GM12878 (cell line): ENCODE measurements around the gene VWA8. TPM values are rescaled to one million over a fixed set of nuclear protein-coding genes. Genes with fewer than 3 reads are reported as not detected.

Source experiments
- ASH2L ChIP-seq: fragments of 300-600, 200-600 bp; sonication (generic); IDR thresholded peaks from 2 replicates; pipeline ENCODE4 v1.6.1; 2017; ENCODE audit warnings: low read depth, mild to moderate bottlenecking, borderline replicate concordance
- CEBPB ChIP-seq, 2 experiments: fragments of 150-350 bp in 1 of 2; IDR thresholded peaks; 2 replicates each; pipeline ENCODE4 v1.6.1; 2012 to 2014; ENCODE audit warnings: low read depth in 2 of 2, low read length in 2 of 2, borderline replicate concordance in 1 of 2, inconsistent platforms in 1 of 2
- CTCF ChIP-seq, 3 experiments: IDR thresholded peaks in 2 of 3; conservative IDR thresholded peaks in 1 of 3; 2 replicates each; pipeline ENCODE4 v1.5.1; 2011; ENCODE audit warnings: low read depth in 3 of 3, low read length in 3 of 3, mild to moderate bottlenecking in 3 of 3, control low read depth in 2 of 3, moderate library complexity in 2 of 3, inconsistent platforms in 1 of 3, mixed read lengths in 1 of 3; ENCODE audit not compliant: control insufficient read depth in 2 of 3, insufficient read depth in 1 of 3; ENCODE audit errors: extremely low read depth in 1 of 3
- DPF2 ChIP-seq: fragments of 450-650 bp; IDR thresholded peaks from 2 replicates; pipeline ENCODE4 v1.6.1; 2017; ENCODE audit warnings: mild to moderate bottlenecking
- JUND ChIP-seq: IDR thresholded peaks from 2 replicates; pipeline ENCODE4 v1.6.1; 2012; ENCODE audit warnings: low read depth, mild to moderate bottlenecking, low read length, improper control_type of control experiment, moderate library complexity
- NBN ChIP-seq: fragments of 450-650 bp; IDR thresholded peaks from 2 replicates; pipeline ENCODE4 v1.6.1; 2016
- NFYB ChIP-seq: IDR thresholded peaks from 2 replicates; pipeline ENCODE4 v1.6.1; 2011; ENCODE audit warnings: low read depth, mild to moderate bottlenecking, low read length, improper control_type of control experiment, moderate library complexity; ENCODE audit not compliant: insufficient read depth
- PML ChIP-seq: IDR thresholded peaks from 2 replicates; pipeline ENCODE4 v1.6.1; 2012; ENCODE audit warnings: low read length, inconsistent platforms
- POU2F2 ChIP-seq: IDR thresholded peaks from 3 replicates; pipeline ENCODE4 v1.6.1; 2011; ENCODE audit warnings: low read depth, mild to moderate bottlenecking, low read length, borderline replicate concordance
- RELA ChIP-seq: fragments of 450-650 bp; IDR thresholded peaks from 2 replicates; pipeline ENCODE4 v1.8.0; 2014; ENCODE audit warnings: borderline replicate concordance; ENCODE audit not compliant: partially characterized antibody
- RFX5 ChIP-seq: IDR thresholded peaks from 2 replicates; pipeline ENCODE4 v1.6.1; 2011; ENCODE audit warnings: low read depth, low read length, improper control_type of control experiment
- SMAD1 ChIP-seq: fragments of 450-650 bp; IDR thresholded peaks from 2 replicates; pipeline ENCODE4 v1.6.1; 2018; ENCODE audit warnings: mild to moderate bottlenecking, low read depth; ENCODE audit not compliant: partially characterized antibody
- SMARCA5 ChIP-seq: fragments of 450-650 bp; IDR thresholded peaks from 2 replicates; pipeline ENCODE4 v1.6.1; 2017; ENCODE audit warnings: mild to moderate bottlenecking
- SRF ChIP-seq, 2 experiments: IDR thresholded peaks; 2 replicates each; pipeline ENCODE4 v1.6.1; 2011; ENCODE audit warnings: low read depth in 2 of 2, low read length in 2 of 2, mild to moderate bottlenecking in 1 of 2, moderate library complexity in 1 of 2
- TARDBP ChIP-seq: IDR thresholded peaks from 2 replicates; pipeline ENCODE4 v1.6.1; 2016; ENCODE audit warnings: borderline replicate concordance
- TCF7 ChIP-seq: IDR thresholded peaks from 2 replicates; pipeline ENCODE4 v1.6.1; 2014; ENCODE audit warnings: antibody characterized with exemption, borderline replicate concordance
- ZBTB33 ChIP-seq: fragments of 450-650 bp; IDR thresholded peaks from 2 replicates; pipeline ENCODE4 v1.6.1; 2017; ENCODE audit warnings: mild to moderate bottlenecking
- ZNF622 ChIP-seq: fragments of 450-650 bp; IDR thresholded peaks from 2 replicates; pipeline ENCODE4 v1.6.1; 2017; ENCODE audit warnings: mild to moderate bottlenecking, inconsistent platforms
- polyA plus RNA-seq, 11 experiments: library from polyadenylated mRNA; depleted of rRNA in 4 of 11; unstranded in 6 of 11; stranded (reverse) in 5 of 11; fragments of >200 nt; fragmentation: Nextera tagmentation in 4 of 11; fragmentation: Illumina TruSeq in 1 of 11; extraction: Ambion mirVana in 4 of 11; extraction: Trizol in 1 of 11; gene quantifications; 1 replicate in 1 of 11; 2 replicates in 10 of 11; pipeline versions ENCODE4 v1.2.1 to v1.2.3, GENCODE V29; 2011 to 2016; ENCODE audit warnings: inconsistent platforms in 2 of 11, missing spikeins in 2 of 11, low read depth in 1 of 11
- total RNA-seq, 4 experiments: library from RNA; depleted of rRNA in 3 of 4; stranded (reverse); fragments of >200 nt in 3 of 4; fragmentation: Illumina TruSeq in 1 of 4; extraction: Trizol in 1 of 4; gene quantifications; 2 replicates each; pipeline versions ENCODE4 v1.2.1 to v1.2.3, GENCODE V29; 2013 to 2021

Gene VWA8
- total and polyA plus RNA-seq, 10 of the 15 experiments (the other 5 are each of a cell fraction or from before 2014, with no cell fraction given), result 3.0 to 21.8 (median 13.5) TPM

GRCh38 chr13:41811588-41812021 is 149.3 kb downstream of the VWA8 start (continued):
- TF ChIP-seq CEBPB (IDR thresholded peaks at IDR 0.05; ENCODE audit: borderline replicate concordance in 1 of 2, low read depth in 2 of 2, low read length in 2 of 2) (no peak), SMARCA5 (no peak), SRF (IDR thresholded peaks at IDR 0.05; ENCODE audit: low read depth in 2 of 2, low read length in 2 of 2) (no peak), NFYB (0 out of 2 replicates have a peak, but pooled peaks have one; percentile 31), ZNF622 (no peak), ZBTB33 (no peak), NBN (0 out of 2 replicates have a peak, but pooled peaks have one; percentile 24), ASH2L (no peak), JUND (no peak), TARDBP (no peak), POU2F2 (peak; percentile 72; the same call in 2 of the 3 replicates), RFX5 (no peak), DPF2 (no peak), TCF7 (no peak), RELA (no peak), PML (no peak), SMAD1 (no peak), CTCF (IDR thresholded peaks at IDR 0.05 in 2 of 3, conservative IDR thresholded peaks at IDR 0.05 in 1 of 3; ENCODE audit: control insufficient read depth in 2 of 3, extremely low read depth in 1 of 3, insufficient read depth in 1 of 3, low read depth in 3 of 3, low read length in 3 of 3) (no peak)
